ENCODE results near the gene RABL6.

Gene RABL6

GRCh38 chr9:136850866-136851775 lies 43.4 kb downstream of the RABL6 start:
- TF ChIP-seq, protein P1, sequence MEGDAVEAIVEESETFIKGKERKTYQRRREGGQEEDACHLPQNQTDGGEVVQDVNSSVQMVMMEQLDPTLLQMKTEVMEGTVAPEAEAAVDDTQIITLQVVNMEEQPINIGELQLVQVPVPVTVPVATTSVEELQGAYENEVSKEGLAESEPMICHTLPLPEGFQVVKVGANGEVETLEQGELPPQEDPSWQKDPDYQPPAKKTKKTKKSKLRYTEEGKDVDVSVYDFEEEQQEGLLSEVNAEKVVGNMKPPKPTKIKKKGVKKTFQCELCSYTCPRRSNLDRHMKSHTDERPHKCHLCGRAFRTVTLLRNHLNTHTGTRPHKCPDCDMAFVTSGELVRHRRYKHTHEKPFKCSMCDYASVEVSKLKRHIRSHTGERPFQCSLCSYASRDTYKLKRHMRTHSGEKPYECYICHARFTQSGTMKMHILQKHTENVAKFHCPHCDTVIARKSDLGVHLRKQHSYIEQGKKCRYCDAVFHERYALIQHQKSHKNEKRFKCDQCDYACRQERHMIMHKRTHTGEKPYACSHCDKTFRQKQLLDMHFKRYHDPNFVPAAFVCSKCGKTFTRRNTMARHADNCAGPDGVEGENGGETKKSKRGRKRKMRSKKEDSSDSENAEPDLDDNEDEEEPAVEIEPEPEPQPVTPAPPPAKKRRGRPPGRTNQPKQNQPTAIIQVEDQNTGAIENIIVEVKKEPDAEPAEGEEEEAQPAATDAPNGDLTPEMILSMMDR (IDR thresholded peaks at IDR 0.05; ENCODE audit: low read depth, low read length), result no peak
- no peak for DNase-seq (ENCODE audit: extremely low read depth, low read depth)

GRCh38 chr9:136851941-136852663 lies 44.4 kb downstream of the RABL6 start, which contains the start of gene MAMDC4:
Gene MAMDC4, plus strand, starts transcription at chr9:136852346. Its CDS starts 71 bp downstream, at chr9:136852417.
- DNase-seq (ENCODE audit: extremely low read depth, low read depth), result no peak
- TF ChIP-seq, protein P1 (IDR thresholded peaks at IDR 0.05; ENCODE audit: low read depth, low read length), result no peak

GRCh38 chr9:136852664-136853595 lies 45.2 kb downstream of the RABL6 start:
- DNase-seq (ENCODE audit: extremely low read depth, low read depth), result no peak
- TF ChIP-seq, protein P1 (IDR thresholded peaks at IDR 0.05; ENCODE audit: low read depth, low read length), result no peak

DNA sequence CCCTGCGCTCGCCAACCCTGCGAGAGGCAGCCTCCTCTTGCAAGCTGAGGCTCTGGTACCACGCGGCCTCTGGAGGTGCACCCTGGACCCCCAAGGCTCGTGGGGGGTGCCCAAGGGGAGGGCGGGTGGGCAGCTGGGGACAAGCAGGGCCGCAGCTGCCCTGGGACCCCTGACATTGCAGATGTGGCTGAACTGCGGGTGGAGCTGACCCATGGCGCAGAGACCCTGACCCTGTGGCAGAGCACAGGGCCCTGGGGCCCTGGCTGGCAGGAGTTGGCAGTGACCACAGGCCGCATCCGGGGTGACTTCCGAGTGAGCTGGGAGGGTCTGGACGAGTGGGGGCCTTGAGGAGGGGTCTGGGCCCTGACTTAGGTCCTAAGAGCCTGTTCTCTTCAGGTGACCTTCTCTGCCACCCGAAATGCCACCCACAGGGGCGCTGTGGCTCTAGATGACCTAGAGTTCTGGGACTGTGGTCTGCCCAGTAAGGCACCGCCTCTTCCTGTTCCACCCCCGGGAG lies 45.9 kb downstream of the RABL6 start:
- TF ChIP-seq, protein P1 (IDR thresholded peaks at IDR 0.05; ENCODE audit: low read depth, low read length), result no peak
- DNase-seq (ENCODE audit: extremely low read depth, low read depth), result no peak

DNA sequence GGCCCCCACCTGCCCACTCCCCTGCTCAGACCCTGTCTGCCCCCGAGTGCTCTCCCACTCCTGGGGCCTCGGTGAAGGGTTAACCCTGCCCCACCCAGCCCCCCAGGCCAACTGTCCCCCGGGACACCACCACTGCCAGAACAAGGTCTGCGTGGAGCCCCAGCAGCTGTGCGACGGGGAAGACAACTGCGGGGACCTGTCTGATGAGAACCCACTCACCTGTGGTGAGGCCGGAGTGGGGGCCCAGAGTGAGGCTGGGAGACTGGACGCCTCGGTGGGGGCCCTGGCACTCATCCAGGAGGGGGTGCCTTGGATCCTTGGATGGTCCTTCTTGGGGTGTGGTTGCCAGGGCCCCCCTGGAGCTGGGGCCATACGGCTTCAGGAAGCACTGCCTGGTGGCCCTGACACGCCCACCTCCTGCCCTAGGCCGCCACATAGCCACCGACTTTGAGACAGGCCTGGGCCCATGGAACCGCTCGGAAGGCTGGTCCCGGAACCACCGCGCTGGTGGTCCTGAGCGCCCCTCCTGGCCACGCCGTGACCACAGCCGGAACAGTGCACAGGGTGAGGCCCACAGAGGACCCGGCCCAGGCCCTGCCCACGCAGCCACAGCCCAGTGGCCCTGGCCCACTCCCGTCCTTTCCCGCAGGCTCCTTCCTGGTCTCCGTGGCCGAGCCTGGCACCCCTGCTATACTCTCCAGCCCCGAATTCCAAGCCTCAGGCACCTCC lies 46.5 kb downstream of the RABL6 start:
- no peak for DNase-seq (ENCODE audit: extremely low read depth, low read depth)
- TF ChIP-seq, protein P1 (IDR thresholded peaks at IDR 0.05; ENCODE audit: low read depth, low read length), result no peak

DNA sequence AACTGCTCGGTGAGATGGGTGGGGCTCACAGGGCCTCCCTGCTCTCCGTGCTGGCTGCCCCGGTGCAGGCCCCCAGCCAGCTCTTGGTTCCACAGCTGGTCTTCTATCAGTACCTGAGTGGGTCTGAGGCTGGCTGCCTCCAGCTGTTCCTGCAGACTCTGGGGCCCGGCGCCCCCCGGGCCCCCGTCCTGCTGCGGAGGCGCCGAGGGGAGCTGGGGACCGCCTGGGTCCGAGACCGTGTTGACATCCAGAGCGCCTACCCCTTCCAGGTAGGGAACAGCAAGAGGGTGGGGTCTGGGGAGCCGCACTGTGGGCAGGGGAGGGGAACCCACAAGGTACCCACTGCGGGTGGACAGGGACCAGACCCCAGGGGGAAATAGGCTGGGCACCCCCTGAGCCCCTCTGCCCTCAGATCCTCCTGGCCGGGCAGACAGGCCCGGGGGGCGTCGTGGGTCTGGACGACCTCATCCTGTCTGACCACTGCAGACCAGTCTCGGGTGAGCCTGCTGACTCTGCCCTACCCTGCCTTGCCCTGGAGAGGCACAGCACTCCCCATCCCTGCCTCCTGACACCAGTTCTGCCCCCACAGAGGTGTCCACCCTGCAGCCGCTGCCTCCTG lies 47.2 kb downstream of the RABL6 start:
- DNase-seq (ENCODE audit: extremely low read depth, low read depth), result no peak

More for the DNA sequence above, 47.2 kb downstream of the RABL6 start:
- TF ChIP-seq, protein P1 (IDR thresholded peaks at IDR 0.05; ENCODE audit: low read depth, low read length), result no peak

All from AG09319 (cell line).